Naive thymus-derived CD4-positive, alpha-beta T cell (primary cell): ENCODE results near the gene MAP3K4. TPM values are rescaled to one million over a fixed set of nuclear protein-coding genes. Genes with fewer than 3 reads are reported as not detected.

Experiments
- ATAC-seq: fragments of 150-1000 bp; cut with Tn5 transposase; 2 replicates; pipeline ENCODE4 v1.10.0; 2021; ENCODE audit warnings: mild to moderate bottlenecking, moderate library complexity
- CTCF ChIA-PET: fragments of 350-600 bp; sonication (Branson Sonifier 250); formaldehyde crosslinking; loops from one replicate; lab custom pipeline; 2021; ENCODE audit warnings: antibody characterized with exemption; lab: Charles Lee
- POLR2A ChIA-PET: fragments of 350-600 bp; sonication (Branson Sonifier 250); formaldehyde crosslinking; loops from one replicate; lab custom pipeline; 2021; ENCODE audit warnings: antibody characterized with exemption, inconsistent platforms; lab: Charles Lee
- DNase-seq, 9 donors: peaks; one replicate each; pipeline versions ENCODE4 v3.0.0 to v3.0.0-alpha.2; 2020 to 2022; ENCODE audit warnings: mixed read lengths in 1 of 9
- H3K27ac ChIP-seq: one replicate; pipeline ENCODE4 v1.7.0; 2013; ENCODE audit warnings: mild to moderate bottlenecking, low read depth, low read length, moderate library complexity
- H3K27me3 ChIP-seq, 2 donors: one replicate each; pipeline ENCODE4 v1.7.0; 2013; ENCODE audit warnings: low read length in 2 of 2, mild to moderate bottlenecking in 2 of 2, moderate library complexity in 2 of 2; ENCODE audit not compliant: control insufficient read depth in 2 of 2, insufficient read depth in 2 of 2
- H3K36me3 ChIP-seq, 3 experiments: 1 replicate in 2 of 3; 2 replicates in 1 of 3; pipeline ENCODE4 v1.7.0; 2013; ENCODE audit warnings: low read length in 3 of 3, mild to moderate bottlenecking in 3 of 3, moderate library complexity in 1 of 3; ENCODE audit not compliant: insufficient read depth in 3 of 3, control insufficient read depth in 2 of 3
- H3K4me1 ChIP-seq, 2 donors: one replicate each; pipeline ENCODE4 v1.7.0; 2013; ENCODE audit warnings: low read length in 2 of 2, mild to moderate bottlenecking in 2 of 2, moderate library complexity in 1 of 2; ENCODE audit not compliant: control insufficient read depth in 2 of 2, insufficient read depth in 2 of 2
- H3K4me3 ChIP-seq: 2 replicates; pipeline ENCODE4 v1.7.0; 2013; ENCODE audit warnings: mild to moderate bottlenecking, low read length
- H3K9me3 ChIP-seq, 3 experiments: 1 replicate in 2 of 3; 2 replicates in 1 of 3; pipeline ENCODE4 v1.7.0; 2013; ENCODE audit warnings: low read length in 3 of 3; ENCODE audit not compliant: control insufficient read depth in 2 of 3
- H3K27ac Mint-ChIP-seq, 9 donors: one replicate each; pipeline ENCODE4 v1.8.0; 2020 to 2022; ENCODE audit warnings: mixed read lengths in 9 of 9, mild to moderate bottlenecking in 8 of 9, moderate library complexity in 5 of 9, inconsistent platforms in 2 of 9
- H3K27me3 Mint-ChIP-seq, 5 donors: one replicate each; pipeline ENCODE4 v1.8.0; 2021 to 2022; ENCODE audit warnings: mixed read lengths in 5 of 5, mild to moderate bottlenecking in 1 of 5
- H3K36me3 Mint-ChIP-seq, 5 donors: one replicate each; pipeline ENCODE4 v1.8.0; 2020 to 2022; ENCODE audit warnings: mixed read lengths in 5 of 5, mild to moderate bottlenecking in 3 of 5, inconsistent platforms in 1 of 5
- H3K4me1 Mint-ChIP-seq, 7 donors: one replicate each; pipeline ENCODE4 v1.8.0; 2020 to 2022; ENCODE audit warnings: mixed read lengths in 7 of 7, mild to moderate bottlenecking in 3 of 7, inconsistent platforms in 1 of 7
- H3K4me3 Mint-ChIP-seq, 10 donors: one replicate each; pipeline ENCODE4 v1.8.0; 2020 to 2022; ENCODE audit warnings: mild to moderate bottlenecking in 10 of 10, mixed read lengths in 10 of 10, moderate library complexity in 6 of 10, inconsistent platforms in 2 of 10
- H3K9me3 Mint-ChIP-seq, 11 donors: one replicate each; pipeline ENCODE4 v1.8.0; 2020 to 2022; ENCODE audit warnings: mixed read lengths in 11 of 11, mild to moderate bottlenecking in 4 of 11, inconsistent platforms in 1 of 11, moderate library complexity in 1 of 11
- intact Hi-C, 2 donors: fragments of 100-400 bp; cut with micrococcal nuclease; formaldehyde crosslinking; loops; one replicate each; pipeline ENCODE4 v1.15.1; 2023
- polyA plus RNA-seq, 2 donors: library from polyadenylated mRNA; unstranded; fragments of 300-500 nt; fragmentation: Illumina TruSeq; gene quantifications; one replicate each; pipeline ENCODE4 v1.2.3, GENCODE V29; 2021
- total RNA-seq, 6 experiments: library from RNA in 5 of 6; stranded (reverse) in 5 of 6; gene quantifications; 1 replicate in 5 of 6; 2 replicates in 1 of 6; pipeline ENCODE4 v1.2.3 and lab custom pipeline; 2021 to 2026

The MAP3K4 gene
- total and polyA plus RNA-seq, 7 experiments from 2014 or later, result 4.5 to 81.2 (median 55.4) TPM

GRCh38 chr6:161019324-161019839 is 27.8 kb downstream of the MAP3K4 start:
- Histone ChIP-seq H3K4me3 (no peak overlapping the region), H3K9me3 (no peaks in the 10 kb centered on the region), H3K27me3 (no peaks in the 10 kb centered on the region), H3K4me1 (no peaks in the 10 kb centered on the region), H3K27ac (no peak overlapping the region), H3K36me3 (no peaks in the 10 kb centered on the region)
- DNase-seq, result no peak
- Mint-ChIP-seq H3K36me3 (peaks cover 5 to 43% (median 18%) of the 10 kb centered on the region in 5 donors), H3K4me1 (peaks cover 0 to 63% (median 52%) of the 10 kb centered on the region in 7 donors), H3K4me3 (no peak overlapping the region), H3K27me3 (no peaks in the 10 kb centered on the region), H3K27ac (peak overlapping the region in 1 of 9 donors; percentile 0), H3K9me3 (peaks cover 0 to 4% (median 0%) of the 10 kb centered on the region in 11 donors)
- intact Hi-C loops, result no loop called here
- CTCF ChIA-PET, result no interaction called here
- no peak for ATAC-seq
- POLR2A ChIA-PET, result no interaction called here

GRCh38 chr6:161021543-161021942 is 30.0 kb downstream of the MAP3K4 start:
- H3K9me3 Mint-ChIP-seq, result peaks cover 0 to 4% (median 0%) of the 10 kb centered on the region in 11 donors
- Histone ChIP-seq H3K27ac (no peak overlapping the region), H3K4me1 (no peaks in the 10 kb centered on the region), H3K4me3 (no peak overlapping the region), H3K36me3 (no peaks in the 10 kb centered on the region), H3K27me3 (no peaks in the 10 kb centered on the region), H3K9me3 (no peaks in the 10 kb centered on the region)
- no peaks in the 10 kb centered on the region for H3K27me3 Mint-ChIP-seq
- H3K4me1 Mint-ChIP-seq, result peaks cover 0 to 65% (median 51%) of the 10 kb centered on the region in 7 donors
- no peak for ATAC-seq
- CTCF ChIA-PET, result no interaction called here
- POLR2A ChIA-PET, result interaction anchor here (0.5 to 1.5 kb wide), 2 partner anchors 20 to 1899 kb away, joined by 3 read pairs; no protein-coding TSS in a partner anchor
- peaks cover 5 to 45% (median 21%) of the 10 kb centered on the region in 5 donors for H3K36me3 Mint-ChIP-seq
- no peak overlapping the region for H3K27ac Mint-ChIP-seq
- DNase-seq, result no peak
- intact Hi-C loops, result no loop called here
- H3K4me3 Mint-ChIP-seq, result no peak overlapping the region

GRCh38 chr6:161021998-161022743 is 30.6 kb downstream of the MAP3K4 start:
- Mint-ChIP-seq H3K36me3 (peaks cover 5 to 44% (median 25%) of the 10 kb centered on the region in 5 donors), H3K4me1 (peaks cover 0 to 65% (median 51%) of the 10 kb centered on the region in 7 donors), H3K4me3 (no peak overlapping the region), H3K9me3 (peaks cover 0 to 4% (median 0%) of the 10 kb centered on the region in 11 donors), H3K27ac (no peak overlapping the region), H3K27me3 (no peaks in the 10 kb centered on the region)
- DNase-seq (no peak), ATAC-seq (no peak)
- intact Hi-C loops, result no loop called here
- ChIA-PET POLR2A (interaction anchor here (0.5 to 1.5 kb wide), 2 partner anchors 20 to 1900 kb away, joined by 3 read pairs; no protein-coding TSS in a partner anchor), CTCF (no interaction called here)
- Histone ChIP-seq H3K4me1 (no peaks in the 10 kb centered on the region), H3K9me3 (no peaks in the 10 kb centered on the region), H3K27ac (no peak overlapping the region), H3K4me3 (no peak overlapping the region), H3K27me3 (no peaks in the 10 kb centered on the region), H3K36me3 (no peaks in the 10 kb centered on the region)

GRCh38 chr6:161023316-161023715 is 31.7 kb downstream of the MAP3K4 start:
- no peaks in the 10 kb centered on the region for H3K4me1 ChIP-seq
- intact Hi-C loops, result no loop called here
- Mint-ChIP-seq H3K27me3 (no peaks in the 10 kb centered on the region), H3K27ac (no peak overlapping the region), H3K4me1 (peaks cover 0 to 65% (median 51%) of the 10 kb centered on the region in 7 donors), H3K9me3 (peaks cover 0 to 4% (median 0%) of the 10 kb centered on the region in 11 donors), H3K4me3 (no peak overlapping the region), H3K36me3 (peaks cover 5 to 44% (median 27%) of the 10 kb centered on the region in 5 donors)
- H3K27me3 ChIP-seq, result no peaks in the 10 kb centered on the region
- no peak for DNase-seq
- no peak for ATAC-seq
- H3K9me3 ChIP-seq, result no peaks in the 10 kb centered on the region
- ChIA-PET CTCF (no interaction called here), POLR2A (no interaction called here)
- no peaks in the 10 kb centered on the region for H3K36me3 ChIP-seq
- H3K27ac ChIP-seq, result no peak overlapping the region
- H3K4me3 ChIP-seq, result no peak overlapping the region

GRCh38 chr6:161024364-161024920 is 32.9 kb downstream of the MAP3K4 start:
- Mint-ChIP-seq H3K4me1 (peaks cover 7 to 66% (median 51%) of the 10 kb centered on the region in 7 donors), H3K27me3 (no peaks in the 10 kb centered on the region), H3K36me3 (peaks cover 5 to 40% (median 27%) of the 10 kb centered on the region in 5 donors), H3K4me3 (no peak overlapping the region), H3K27ac (no peak overlapping the region), H3K9me3 (peaks cover 0 to 4% (median 0%) of the 10 kb centered on the region in 11 donors)
- Histone ChIP-seq H3K9me3 (no peaks in the 10 kb centered on the region), H3K4me3 (no peak overlapping the region), H3K27ac (no peak overlapping the region), H3K4me1 (no peaks in the 10 kb centered on the region), H3K27me3 (no peaks in the 10 kb centered on the region), H3K36me3 (no peaks in the 10 kb centered on the region)
- DNase-seq, result no peak
- CTCF ChIA-PET, result no interaction called here
- no peak for ATAC-seq
- intact Hi-C loops, result no loop called here
- POLR2A ChIA-PET, result no interaction called here

- POLR2A ChIA-PET, result no interaction called here
- CTCF ChIA-PET, result no interaction called here
- no peak for DNase-seq
- no peaks in the 10 kb centered on the region for H3K9me3 ChIP-seq
- peaks cover 0 to 33% (median 16%) of the 10 kb centered on the region in 5 donors for H3K36me3 Mint-ChIP-seq
- H3K27ac ChIP-seq, result no peak overlapping the region
- no peaks in the 10 kb centered on the region for H3K9me3 Mint-ChIP-seq
- no peak for ATAC-seq
- H3K27me3 Mint-ChIP-seq, result no peaks in the 10 kb centered on the region
- H3K27ac Mint-ChIP-seq, result peak overlapping the region in 1 of 9 donors; percentile 39
- peaks cover 7 to 77% (median 69%) of the 10 kb centered on the region in 7 donors for H3K4me1 Mint-ChIP-seq
- no peak overlapping the region for H3K4me3 Mint-ChIP-seq
- H3K27me3 ChIP-seq, result no peaks in the 10 kb centered on the region
- H3K36me3 ChIP-seq, result no peaks in the 10 kb centered on the region
- H3K4me1 ChIP-seq, result peaks cover 0 to 5% of the 10 kb centered on the region in 2 donors
- intact Hi-C loops, result no loop called here
- no peak overlapping the region for H3K4me3 ChIP-seq
Observed at GRCh38 chr6:161027385-161027784, 35.8 kb downstream of the MAP3K4 start.
